ENCODE measurements around the gene HIVEP2.

The HIVEP2 gene

DNA sequence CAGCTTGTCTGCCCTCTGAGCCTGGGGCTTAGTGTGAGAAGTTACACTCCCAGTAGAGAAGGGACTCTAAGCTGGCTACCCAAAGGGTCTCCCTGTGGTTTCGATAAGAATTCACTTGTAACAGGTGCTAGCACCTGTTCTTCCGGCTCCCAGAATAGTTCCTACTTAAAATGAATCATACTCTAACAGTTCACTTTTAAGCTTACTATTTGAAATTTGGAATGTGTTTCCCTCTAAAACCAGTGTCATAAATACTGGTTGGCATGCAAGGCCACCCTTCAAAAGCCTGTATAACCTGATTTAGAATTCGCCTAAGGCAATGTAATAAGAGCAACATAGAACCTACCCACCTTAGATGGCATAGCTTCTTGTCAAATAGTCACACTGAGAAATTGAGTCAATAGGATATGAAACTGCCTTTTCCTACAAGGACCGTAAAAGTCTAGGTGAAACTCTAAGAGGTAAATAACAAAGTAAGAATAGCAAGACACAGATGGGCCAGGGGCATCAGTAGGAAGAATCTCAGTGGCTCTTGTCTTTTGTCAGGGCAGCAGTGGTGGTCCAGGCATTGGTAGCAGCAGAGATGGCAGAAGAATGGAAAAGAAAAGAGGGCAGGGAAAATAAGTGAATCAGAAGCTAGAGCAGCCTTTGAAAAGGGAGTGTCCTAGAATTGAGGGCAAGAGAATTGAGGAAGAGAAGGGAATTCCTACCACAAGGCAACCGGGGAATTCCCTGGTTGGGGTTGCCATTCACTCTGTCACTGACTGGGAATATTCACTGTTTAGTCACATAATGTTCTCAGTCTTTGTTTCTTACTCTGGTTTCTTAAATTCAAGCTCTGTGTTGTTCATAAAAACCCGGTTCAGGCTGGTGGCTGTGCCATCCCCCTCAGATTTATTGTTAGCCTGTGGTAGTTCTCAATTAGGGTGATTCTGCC lies 91.5 kb downstream of the HIVEP2 start:
- TF ChIP-seq, protein P1, sequence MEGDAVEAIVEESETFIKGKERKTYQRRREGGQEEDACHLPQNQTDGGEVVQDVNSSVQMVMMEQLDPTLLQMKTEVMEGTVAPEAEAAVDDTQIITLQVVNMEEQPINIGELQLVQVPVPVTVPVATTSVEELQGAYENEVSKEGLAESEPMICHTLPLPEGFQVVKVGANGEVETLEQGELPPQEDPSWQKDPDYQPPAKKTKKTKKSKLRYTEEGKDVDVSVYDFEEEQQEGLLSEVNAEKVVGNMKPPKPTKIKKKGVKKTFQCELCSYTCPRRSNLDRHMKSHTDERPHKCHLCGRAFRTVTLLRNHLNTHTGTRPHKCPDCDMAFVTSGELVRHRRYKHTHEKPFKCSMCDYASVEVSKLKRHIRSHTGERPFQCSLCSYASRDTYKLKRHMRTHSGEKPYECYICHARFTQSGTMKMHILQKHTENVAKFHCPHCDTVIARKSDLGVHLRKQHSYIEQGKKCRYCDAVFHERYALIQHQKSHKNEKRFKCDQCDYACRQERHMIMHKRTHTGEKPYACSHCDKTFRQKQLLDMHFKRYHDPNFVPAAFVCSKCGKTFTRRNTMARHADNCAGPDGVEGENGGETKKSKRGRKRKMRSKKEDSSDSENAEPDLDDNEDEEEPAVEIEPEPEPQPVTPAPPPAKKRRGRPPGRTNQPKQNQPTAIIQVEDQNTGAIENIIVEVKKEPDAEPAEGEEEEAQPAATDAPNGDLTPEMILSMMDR (IDR thresholded peaks at IDR 0.05; ENCODE audit: insufficient read depth, low read depth, low read length, missing control alignments): no peak
- H3K4me3 ChIP-seq (ENCODE audit: low read length): no peak overlapping the region
- DNase-seq (ENCODE audit: low read depth): peak; percentile 81

DNA sequence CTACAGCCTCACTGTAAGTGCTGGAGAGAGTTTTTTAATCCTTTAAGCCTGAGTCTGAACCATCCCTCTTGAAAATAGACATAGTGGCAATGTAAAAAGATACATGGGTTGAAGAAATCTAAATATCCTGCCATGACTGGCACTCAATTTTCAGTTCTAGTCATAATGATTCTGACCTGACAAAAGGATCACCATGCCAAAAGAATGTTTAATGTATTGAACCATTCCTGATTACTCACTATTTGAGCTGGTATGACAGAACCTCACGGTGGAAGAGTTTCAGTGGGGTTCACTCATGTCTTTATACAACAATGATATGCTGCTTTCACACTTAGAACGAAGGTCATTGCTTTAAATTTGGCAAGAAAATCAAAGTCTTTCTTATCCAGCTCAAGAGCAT lies 93.4 kb downstream of the HIVEP2 start:
- DNase-seq (ENCODE audit: low read depth): peak; percentile 64
- TF ChIP-seq, protein P1 (IDR thresholded peaks at IDR 0.05; ENCODE audit: insufficient read depth, low read depth, low read length, missing control alignments): no peak
- H3K4me3 ChIP-seq (ENCODE audit: low read length): no peak overlapping the region

DNA sequence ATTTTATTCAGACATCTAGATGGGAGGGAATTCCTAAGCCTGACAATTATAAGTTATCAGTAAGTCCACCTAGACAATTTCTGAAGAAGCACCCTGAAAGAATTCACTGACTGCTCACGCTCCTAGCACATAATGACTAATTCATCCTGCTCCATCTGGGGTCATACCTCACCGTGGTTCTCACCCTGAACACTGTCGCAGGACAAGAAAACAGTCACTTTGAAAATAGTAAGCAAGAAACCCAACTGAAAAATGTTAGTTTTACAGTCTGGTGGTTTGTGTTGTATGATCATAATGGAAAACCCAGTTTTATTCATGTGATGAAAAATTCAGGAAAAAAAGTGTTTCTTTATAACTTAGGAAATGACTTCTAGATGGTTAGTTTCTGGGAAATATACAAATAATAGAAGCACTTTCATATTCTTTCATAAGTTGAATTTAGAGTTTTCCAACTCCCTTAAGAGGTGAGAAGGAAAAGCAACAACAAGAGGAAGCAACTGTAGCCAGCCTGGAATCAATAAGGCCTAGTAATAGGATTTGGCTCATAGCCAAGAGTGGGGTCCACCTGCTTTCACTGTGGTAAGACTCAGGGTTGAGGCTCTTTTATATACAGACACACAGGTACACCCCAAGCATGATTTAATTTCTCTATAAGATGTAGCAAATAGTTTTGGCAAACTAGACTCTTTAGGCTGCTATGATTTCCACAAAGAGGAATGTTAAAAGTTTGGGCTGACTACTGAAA lies 94.1 kb downstream of the HIVEP2 start:
- peak; percentile 58 for DNase-seq (ENCODE audit: low read depth)
- TF ChIP-seq, protein P1 (IDR thresholded peaks at IDR 0.05; ENCODE audit: insufficient read depth, low read depth, low read length, missing control alignments): no peak
- H3K4me3 ChIP-seq (ENCODE audit: low read length): no peak overlapping the region

DNA sequence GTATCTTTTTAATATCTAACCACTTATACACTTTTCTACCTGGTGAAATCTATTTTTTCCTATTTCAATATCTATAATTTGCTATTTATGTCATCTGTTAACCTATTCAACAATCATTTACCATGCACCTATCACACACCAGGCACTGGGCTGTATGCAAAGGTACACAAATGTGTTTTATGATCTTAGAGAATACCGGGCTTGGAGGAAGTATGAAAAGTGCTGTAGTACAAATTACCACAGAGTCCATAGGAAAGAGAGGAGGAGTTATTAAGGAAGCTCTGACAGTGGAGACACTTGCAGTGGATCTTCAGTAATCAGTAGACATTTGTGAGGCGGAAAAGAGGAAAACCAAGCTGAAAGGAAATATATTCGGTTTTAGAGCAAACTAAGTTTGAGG lies 96.0 kb downstream of the HIVEP2 start:
- no peak overlapping the region for H3K4me3 ChIP-seq (ENCODE audit: low read length)
- DNase-seq (ENCODE audit: low read depth): no peak
- TF ChIP-seq, protein P1 (IDR thresholded peaks at IDR 0.05; ENCODE audit: insufficient read depth, low read depth, low read length, missing control alignments): no peak

DNA sequence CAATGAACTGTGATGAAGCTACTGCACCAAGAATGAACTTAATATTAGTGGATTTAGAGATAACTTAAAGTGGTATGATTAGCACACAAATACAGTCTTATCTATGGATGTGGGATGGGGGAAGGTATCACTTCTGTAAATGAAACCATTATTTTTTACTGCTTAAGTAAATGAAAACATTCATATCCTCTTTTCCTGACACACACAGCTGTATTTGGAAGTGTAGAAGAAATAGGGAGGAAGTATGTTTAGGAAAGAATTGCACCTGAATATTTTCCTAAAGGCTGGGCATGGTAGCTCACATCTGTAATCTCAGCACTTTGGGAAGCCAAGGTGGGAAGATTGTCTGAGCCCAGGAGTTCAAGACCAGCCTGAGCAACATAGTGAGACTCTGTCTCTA lies 96.8 kb downstream of the HIVEP2 start:
- TF ChIP-seq, protein P1 (IDR thresholded peaks at IDR 0.05; ENCODE audit: insufficient read depth, low read depth, low read length, missing control alignments): no peak
- no peak overlapping the region for H3K4me3 ChIP-seq (ENCODE audit: low read length)
- no peak for DNase-seq (ENCODE audit: low read depth)

DNA sequence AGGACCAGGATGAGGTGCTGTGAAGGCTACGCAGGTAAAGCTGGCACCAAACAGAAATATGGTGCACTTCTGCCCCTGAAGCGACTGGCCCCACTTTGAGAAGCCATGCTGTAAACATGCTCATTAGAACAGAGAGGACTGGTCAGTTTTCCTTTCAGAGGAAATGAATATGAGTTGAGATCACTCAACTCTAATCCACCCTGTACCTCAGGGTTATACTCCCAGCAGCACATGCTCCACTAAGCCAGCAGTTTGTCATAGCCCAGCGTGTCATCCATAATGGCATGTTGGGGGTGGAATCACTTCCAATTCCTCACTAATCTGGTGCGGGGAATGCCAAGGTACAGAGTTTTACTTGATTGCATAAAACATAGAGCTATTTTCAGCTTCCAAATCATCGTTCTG lies 98.1 kb downstream of the HIVEP2 start:
- DNase-seq (ENCODE audit: low read depth): peak; percentile 91
- H3K4me3 ChIP-seq (ENCODE audit: low read length): no peak overlapping the region
- TF ChIP-seq, protein P1 (IDR thresholded peaks at IDR 0.05; ENCODE audit: insufficient read depth, low read depth, low read length, missing control alignments): no peak
